ENCODE data around the gene PDSS1.

PDSS1 gene

DNA sequence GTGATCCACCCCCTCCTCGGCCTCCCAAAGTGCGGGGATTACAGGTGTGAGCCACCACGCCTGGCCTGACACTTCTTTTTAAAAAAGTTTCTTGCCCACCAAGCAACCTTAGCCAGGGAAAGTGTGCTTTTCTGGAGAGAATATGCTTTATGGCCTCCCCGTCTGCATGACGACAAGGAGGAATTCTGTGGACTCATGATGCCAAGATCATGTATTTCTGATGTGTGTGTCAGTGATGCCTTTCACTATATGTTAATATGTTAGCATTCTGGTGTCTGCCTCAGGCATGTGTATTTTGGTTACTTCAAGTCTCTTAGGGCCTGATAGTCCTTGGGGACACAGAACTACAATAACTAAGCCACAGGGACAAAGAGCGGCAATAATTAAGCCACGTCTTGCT is 2.1 kb downstream of the PDSS1 start:
- no peak overlapping the region for H3K4me3 ChIP-seq (ENCODE audit: low read depth, low read length)
- TF ChIP-seq, protein P1, sequence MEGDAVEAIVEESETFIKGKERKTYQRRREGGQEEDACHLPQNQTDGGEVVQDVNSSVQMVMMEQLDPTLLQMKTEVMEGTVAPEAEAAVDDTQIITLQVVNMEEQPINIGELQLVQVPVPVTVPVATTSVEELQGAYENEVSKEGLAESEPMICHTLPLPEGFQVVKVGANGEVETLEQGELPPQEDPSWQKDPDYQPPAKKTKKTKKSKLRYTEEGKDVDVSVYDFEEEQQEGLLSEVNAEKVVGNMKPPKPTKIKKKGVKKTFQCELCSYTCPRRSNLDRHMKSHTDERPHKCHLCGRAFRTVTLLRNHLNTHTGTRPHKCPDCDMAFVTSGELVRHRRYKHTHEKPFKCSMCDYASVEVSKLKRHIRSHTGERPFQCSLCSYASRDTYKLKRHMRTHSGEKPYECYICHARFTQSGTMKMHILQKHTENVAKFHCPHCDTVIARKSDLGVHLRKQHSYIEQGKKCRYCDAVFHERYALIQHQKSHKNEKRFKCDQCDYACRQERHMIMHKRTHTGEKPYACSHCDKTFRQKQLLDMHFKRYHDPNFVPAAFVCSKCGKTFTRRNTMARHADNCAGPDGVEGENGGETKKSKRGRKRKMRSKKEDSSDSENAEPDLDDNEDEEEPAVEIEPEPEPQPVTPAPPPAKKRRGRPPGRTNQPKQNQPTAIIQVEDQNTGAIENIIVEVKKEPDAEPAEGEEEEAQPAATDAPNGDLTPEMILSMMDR (IDR thresholded peaks at IDR 0.05; ENCODE audit: low read depth, low read length) = no peak

DNA sequence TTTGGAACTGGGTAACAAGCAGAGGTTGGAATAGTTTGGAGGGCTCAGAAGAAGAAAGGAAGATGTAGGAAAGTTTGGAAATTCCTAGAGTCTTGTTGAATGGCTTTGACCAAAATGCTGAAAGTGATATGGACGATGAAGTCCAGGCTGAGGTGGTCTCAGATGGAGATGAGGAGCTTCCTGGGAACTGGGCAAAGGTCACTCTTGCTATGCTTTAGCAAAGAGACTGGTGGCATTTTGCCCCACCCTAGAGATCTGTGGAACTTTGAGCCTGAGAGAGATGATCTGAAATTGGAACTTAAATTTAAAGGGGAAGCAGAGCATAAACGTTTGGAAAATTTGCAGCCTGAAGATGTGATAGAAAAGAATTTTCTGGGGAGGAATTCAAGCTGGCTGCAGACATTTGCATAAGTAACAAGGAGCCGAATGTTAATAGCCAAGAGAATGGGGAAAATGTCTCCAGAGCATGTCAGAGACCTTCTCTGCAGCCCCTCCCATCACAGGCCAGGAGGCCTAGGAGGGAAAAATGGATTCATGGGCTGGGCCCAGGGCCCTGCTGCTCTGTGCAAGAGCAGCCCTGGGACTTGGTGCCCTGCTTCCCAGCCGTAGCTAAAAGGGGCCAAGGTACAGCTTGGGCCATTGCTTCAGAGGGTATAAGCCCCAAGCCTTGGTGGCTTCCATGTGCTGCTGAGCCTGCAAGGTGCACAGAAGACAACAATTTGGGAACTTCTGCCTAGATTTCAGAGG is 3.6 kb downstream of the PDSS1 start:
- no peak overlapping the region for H3K4me3 ChIP-seq (ENCODE audit: low read depth, low read length)
- TF ChIP-seq, protein P1 (IDR thresholded peaks at IDR 0.05; ENCODE audit: low read depth, low read length) = no peak

DNA sequence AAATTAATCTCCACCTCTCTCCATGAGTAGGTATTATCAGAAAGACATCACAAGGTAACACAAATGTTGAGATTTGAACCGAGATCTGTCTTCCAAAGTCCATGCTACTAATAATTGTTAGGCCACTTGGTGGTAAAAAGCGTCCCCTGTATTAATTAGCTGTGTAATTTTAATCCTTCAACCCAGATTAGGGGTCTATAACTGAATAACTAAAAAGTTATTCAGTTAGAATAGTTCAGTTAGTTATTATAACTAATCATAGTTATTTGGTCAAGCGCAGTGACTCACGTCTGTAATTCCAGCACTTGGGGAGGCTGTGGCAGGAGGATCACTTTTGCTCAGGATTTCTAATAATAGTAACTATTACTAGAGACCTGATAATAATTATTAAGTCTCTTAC is 5.6 kb downstream of the PDSS1 start:
- H3K4me3 ChIP-seq (ENCODE audit: low read depth, low read length) = no peak overlapping the region
- TF ChIP-seq, protein P1 (IDR thresholded peaks at IDR 0.05; ENCODE audit: low read depth, low read length) = no peak

DNA sequence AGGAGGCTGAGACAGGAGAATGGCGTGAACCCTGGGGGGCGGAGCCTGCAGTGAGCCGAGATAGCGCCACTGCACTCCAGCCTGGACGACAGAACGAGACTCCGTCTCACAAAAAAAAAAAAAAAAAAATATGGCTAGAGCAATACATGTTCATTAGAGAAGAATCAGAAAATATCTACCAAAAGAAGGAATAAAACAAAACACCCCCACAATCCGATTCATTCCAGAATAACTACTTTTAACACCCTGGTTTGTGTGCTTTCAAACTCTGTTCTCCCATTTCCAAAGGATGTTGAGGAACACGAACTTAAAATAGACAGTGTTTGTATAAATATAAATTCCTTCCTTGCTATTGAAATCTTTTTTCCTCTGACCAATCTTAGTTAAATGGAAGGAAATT is 6.5 kb downstream of the PDSS1 start:
- TF ChIP-seq, protein P1 (IDR thresholded peaks at IDR 0.05; ENCODE audit: low read depth, low read length) = no peak
- H3K4me3 ChIP-seq (ENCODE audit: low read depth, low read length) = no peak overlapping the region

DNA sequence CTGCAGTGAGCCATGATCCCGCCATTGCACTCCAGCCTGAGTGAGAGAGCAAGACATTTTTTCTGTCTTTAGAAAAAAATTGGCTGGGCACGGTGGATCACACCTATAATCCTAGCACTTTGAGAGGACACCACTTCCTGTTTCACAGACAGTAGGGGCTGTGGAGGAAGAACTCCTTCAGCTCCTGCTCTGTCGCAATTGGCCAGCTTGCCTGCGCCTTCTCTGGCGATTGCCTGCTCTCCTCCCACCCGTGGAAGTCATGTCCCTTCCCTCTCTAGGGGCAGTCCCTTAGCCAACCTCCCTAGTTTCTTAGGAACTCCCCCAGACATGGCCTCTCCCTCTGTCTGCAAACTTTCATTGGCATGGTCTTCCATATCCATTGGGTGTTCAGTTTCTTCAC is 8.7 kb downstream of the PDSS1 start:
- no peak overlapping the region for H3K4me3 ChIP-seq (ENCODE audit: low read depth, low read length)

DNA sequence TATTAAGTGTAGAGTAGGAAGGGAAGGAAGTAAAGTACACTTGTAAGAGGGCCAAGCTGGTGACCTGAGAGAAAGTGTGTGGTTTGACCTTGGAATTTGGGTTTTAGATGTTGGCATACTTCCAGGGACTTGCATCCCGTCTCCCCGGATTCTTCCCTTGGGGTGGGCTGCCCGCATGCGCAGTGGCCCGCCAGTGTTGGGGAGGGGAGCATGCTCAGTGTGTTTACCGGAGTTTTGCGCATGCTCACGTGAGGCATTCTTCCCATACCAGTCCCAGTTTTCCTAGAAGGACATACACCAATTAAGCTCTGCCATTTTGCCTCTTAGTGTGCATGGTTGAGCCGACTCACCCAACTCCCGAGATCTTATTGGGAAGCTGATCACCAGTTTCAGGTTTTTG is 9.4 kb downstream of the PDSS1 start:
- no peak overlapping the region for H3K4me3 ChIP-seq (ENCODE audit: low read depth, low read length)

More for the DNA sequence above, 8.7 kb downstream of the PDSS1 start:
- TF ChIP-seq, protein P1 (IDR thresholded peaks at IDR 0.05; ENCODE audit: low read depth, low read length) = no peak

DNA sequence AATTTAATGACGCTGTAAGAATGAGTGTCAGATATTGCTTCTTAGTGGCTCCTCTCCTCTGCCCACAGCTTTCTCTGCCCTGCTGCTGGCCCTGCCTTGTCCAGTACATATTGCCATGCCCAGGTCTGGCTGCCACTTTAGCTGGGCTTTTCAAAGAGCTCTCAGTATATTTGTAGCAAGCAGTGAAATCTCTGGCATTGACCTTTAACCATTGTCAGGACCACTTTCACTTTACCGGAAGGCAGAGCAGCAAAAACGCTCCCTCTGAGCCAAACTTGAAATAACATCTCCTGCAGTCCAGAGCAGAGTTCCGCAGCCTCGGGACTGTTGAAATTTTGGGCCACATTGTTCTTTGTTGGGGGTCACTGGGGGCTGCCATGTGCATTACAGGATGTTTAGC is 13.8 kb downstream of the PDSS1 start:
- TF ChIP-seq, protein P1 (IDR thresholded peaks at IDR 0.05; ENCODE audit: low read depth, low read length) = no peak
- H3K4me3 ChIP-seq (ENCODE audit: low read depth, low read length) = no peak overlapping the region

More for the DNA sequence above, 9.4 kb downstream of the PDSS1 start:
- TF ChIP-seq, protein P1 (IDR thresholded peaks at IDR 0.05; ENCODE audit: low read depth, low read length) = no peak
